Measurements from ENCODE around the gene ZRSR2.
"Not testable (repeated sequence)": the region's sequence is repeated elsewhere in the genome, so short reads cannot be mapped to it uniquely, and the experiment has no call there.

Gene ZRSR2

GRCh38 chrX:15797707-15798106 lies 7.4 kb downstream of the ZRSR2 start:
- no peak for DNase-seq (ENCODE audit: low read depth in 2 of 3, low spot score in 1 of 3)

DNA sequence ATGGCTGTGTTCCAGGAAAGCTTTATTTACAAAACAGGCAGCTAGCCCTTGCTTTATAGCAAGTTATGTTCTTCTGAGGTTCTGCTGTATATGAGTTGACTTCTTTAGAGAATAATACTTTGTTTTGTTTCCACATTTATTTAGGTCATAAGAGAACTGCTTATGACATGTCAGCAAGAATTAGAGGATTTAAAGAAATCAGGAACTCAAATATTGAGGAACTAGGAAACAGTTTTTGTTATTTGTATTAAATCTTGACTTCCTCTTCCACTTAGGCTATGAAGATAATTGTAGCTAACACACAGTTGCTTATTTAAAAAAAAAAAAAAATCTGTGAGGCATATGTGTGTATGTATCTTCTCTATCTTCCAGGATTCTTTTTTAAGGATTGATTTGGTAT lies 14.3 kb downstream of the ZRSR2 start:
- no peak for DNase-seq (ENCODE audit: low read depth in 2 of 3, low spot score in 1 of 3)

DNA sequence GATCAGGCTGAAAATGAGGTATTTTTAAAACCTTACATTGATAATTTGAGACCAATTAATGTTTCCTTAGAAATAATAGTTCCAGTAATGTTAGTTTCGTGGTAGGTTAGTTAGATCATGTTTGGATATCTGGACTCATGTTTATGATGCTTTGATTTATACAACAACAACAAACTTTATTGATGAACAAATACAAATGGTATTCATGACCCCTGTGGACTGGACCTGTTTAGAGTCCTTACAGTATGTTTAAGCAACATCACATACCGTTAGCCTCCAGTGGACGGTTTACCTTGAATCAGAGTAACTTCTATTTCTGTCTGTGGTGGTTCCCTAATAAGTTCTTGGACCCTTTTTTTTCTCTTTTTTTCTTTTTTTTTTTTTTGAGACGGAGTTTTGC lies 18.0 kb downstream of the ZRSR2 start:
- DNase-seq (ENCODE audit: low read depth in 2 of 3, low spot score in 1 of 3), result no peak

GRCh38 chrX:15812192-15812938 lies 22.1 kb downstream of the ZRSR2 start:
- no peak for DNase-seq (ENCODE audit: low read depth in 2 of 3, low spot score in 1 of 3)

DNA sequence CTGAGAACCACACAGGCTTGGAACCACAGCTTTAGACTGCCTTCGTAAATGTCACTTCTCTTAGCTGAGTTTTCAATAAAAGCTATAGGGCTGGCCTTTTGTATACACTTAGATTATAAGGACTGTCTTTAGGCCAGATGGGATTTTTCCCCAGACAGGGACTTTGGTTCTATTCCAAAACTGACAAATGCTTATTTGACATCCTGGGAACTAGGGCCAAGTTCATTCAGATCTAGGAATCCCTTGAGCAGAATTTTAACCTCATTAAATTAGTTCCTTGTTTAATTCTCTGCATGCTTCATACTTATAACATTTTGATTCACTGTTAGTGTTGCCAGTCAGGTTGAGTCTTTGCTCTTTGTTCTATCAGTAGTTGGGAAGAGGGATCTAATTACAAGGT lies 23.1 kb downstream of the ZRSR2 start:
- no peak for DNase-seq (ENCODE audit: low read depth in 2 of 3, low spot score in 1 of 3)

GRCh38 chrX:15814771-15815365 lies 24.6 kb downstream of the ZRSR2 start:
- no peak for DNase-seq (ENCODE audit: low read depth in 2 of 3, low spot score in 1 of 3)

GRCh38 chrX:15815779-15816437 lies 25.6 kb downstream of the ZRSR2 start:
- peak in 2 of 3 donors; percentile 1 to 9 for DNase-seq (ENCODE audit: low read depth in 2 of 3, low spot score in 1 of 3)

DNA sequence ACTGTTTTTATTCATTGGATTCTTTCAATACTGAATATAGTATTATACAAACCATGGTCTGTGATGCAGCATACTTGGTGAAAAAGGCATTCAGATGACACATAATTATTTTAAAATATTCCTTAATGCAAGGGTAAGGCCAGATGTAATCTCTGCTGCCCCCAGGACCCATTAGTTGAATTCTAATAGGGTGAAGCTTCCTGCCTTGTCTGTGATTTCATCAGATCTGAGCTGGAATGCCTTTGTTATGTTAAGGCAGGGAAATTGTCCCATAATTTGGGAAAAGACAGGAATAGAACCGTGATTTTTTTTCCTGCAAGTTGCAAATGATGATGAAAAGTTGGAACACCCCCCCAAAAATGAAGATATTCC lies 26.1 kb downstream of the ZRSR2 start:
- no peak for DNase-seq (ENCODE audit: low read depth in 2 of 3, low spot score in 1 of 3)

GRCh38 chrX:15816886-15817285 lies 26.6 kb downstream of the ZRSR2 start:
- DNase-seq (ENCODE audit: low read depth in 2 of 3, low spot score in 1 of 3), result peak; percentile 5 to 44 (median 10)

DNA sequence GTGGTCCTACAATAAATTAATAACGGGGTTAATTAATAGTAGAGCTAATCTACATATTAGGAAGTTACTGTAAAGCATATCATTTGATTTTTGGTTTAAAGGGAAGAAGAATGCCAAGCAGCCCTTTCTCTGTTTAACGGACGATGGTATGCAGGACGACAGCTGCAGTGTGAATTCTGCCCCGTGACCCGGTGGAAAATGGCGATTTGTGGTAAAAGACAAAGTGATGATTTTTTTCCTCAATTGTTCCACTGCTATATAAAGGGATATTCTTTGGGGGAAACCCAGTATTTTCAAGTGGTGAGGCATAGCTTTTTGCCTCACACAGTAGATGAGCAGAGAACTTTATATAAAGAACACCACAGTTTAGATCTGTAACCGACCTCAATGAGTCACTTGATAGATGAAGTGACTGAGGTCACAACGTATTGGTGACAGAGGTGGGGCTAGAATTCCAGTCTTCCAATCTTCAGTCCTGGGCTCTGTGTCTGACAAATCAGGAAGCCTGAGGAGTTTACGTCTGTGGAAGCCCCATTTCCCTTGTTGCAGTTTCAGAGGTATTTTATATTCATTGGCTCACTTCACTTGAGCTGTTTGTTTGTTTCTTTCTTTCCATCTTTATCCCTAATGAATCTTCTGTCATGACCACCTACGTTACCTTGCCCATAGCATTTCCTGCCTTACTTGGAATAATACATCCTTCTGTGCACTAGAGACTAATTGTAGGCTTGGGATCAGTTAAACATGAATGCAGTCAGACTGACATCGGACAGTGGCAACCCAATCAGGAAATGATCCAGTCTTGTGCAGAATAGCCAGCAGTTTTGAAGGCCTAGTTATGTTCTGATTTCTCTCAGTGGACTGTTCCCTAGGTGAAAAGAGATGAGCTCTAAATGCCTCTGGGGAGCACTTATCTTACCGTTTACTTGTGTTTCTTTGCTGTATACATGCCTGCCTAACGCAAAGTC lies 30.1 kb downstream of the ZRSR2 start:
- DNase-seq (ENCODE audit: low read depth in 2 of 3, low spot score in 1 of 3), result no peak

DNA sequence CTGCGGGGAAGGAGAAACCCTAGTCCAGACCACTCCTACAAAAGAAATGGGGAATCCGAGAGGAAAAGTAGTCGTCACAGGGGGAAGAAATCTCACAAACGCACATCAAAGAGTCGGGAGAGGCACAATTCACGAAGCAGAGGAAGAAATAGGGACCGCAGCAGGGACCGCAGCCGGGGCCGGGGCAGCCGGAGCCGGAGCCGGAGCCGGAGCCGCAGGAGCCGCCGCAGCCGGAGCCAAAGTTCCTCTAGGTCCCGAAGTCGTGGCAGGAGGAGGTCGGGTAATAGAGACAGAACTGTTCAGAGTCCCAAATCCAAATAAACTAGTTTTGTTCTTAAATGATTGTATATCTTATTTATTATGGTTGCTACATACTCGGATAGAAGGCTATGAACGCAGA lies 32.6 kb downstream of the ZRSR2 start:
- DNase-seq (ENCODE audit: low read depth in 2 of 3, low spot score in 1 of 3), result no peak

DNA sequence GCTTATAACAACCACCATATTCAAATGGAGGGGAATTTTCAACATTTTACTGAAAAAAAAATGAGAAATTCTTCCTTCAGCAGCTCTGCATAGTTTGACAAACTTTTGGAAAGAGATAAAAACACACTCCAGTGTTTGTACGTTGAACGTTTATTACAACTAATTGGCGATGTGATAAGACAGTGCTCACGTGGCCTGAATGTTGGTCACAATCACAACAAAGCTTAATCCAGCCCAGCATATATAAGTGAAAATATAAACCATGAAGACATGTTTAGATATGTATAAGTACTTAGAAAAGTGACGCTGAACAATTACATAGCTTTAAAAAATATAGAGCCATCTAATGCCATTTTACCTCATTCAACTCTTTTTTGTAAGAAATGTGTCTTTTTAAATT lies 35.7 kb downstream of the ZRSR2 start:
- no peak for DNase-seq (ENCODE audit: low read depth in 2 of 3, low spot score in 1 of 3)

- DNase-seq (ENCODE audit: low read depth in 2 of 3, low spot score in 1 of 3), result no peak
These were observed 38.9 kb downstream of the ZRSR2 start for GRCh38 chrX:15829217-15829616.

DNA sequence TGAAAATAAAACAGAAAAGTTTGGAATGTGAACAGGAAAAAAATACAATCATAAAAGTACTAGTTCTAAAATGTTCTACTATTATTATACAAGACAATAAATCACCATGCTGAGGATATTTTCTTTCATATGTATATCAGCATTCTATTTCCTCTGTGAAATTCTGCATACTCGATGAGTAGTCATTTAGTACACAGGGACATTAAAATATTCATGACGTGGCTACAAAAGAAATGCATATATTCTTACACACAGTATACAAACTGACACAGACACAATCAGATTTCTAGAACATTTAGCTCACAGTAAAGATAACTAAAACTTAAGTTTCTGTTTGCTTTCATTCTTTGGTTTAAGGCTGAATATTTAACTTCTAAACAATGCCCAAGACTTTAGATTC lies 41.1 kb downstream of the ZRSR2 start:
- DNase-seq (ENCODE audit: low read depth in 2 of 3, low spot score in 1 of 3), result not testable (repeated sequence)

- no peak for DNase-seq (ENCODE audit: low read depth in 2 of 3, low spot score in 1 of 3)
These were observed 43.8 kb downstream of the ZRSR2 start for GRCh38 chrX:15834053-15834452.

GRCh38 chrX:15834827-15835595 lies 44.7 kb downstream of the ZRSR2 start:
- DNase-seq (ENCODE audit: low read depth in 2 of 3, low spot score in 1 of 3), result no peak

GRCh38 chrX:15838017-15838416 lies 47.7 kb downstream of the ZRSR2 start:
- DNase-seq (ENCODE audit: low read depth in 2 of 3, low spot score in 1 of 3), result peak in 1 of 3 donors; percentile 3

GRCh38 chrX:15841853-15842516 lies 51.7 kb downstream of the ZRSR2 start:
- no peak for DNase-seq (ENCODE audit: low read depth in 2 of 3, low spot score in 1 of 3)

GRCh38 chrX:15843960-15844359 lies 53.7 kb downstream of the ZRSR2 start:
- DNase-seq (ENCODE audit: low read depth in 2 of 3, low spot score in 1 of 3), result no peak

DNA sequence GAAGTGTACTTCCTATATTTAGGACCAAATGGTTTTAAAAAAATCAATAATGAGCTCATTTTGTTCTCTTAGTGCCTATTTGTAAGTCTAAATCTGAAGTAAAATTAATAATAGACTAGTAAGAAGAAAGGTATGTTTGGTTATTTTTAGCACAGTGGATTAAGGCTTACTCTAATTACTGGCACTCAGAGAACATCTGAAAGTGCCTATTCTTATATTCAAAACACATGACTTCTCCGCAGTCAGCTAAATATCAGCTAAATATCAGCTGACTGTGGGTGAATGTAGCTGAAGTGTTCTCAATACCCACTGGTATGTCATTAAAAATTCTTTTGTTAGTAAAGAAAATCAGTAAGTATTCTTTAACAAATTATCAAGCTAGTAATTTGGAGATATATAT lies 58.3 kb downstream of the ZRSR2 start:
- DNase-seq (ENCODE audit: low read depth in 2 of 3, low spot score in 1 of 3), result no peak

All from stimulated activated CD4-positive, alpha-beta T cell treated with anti-CD3 and anti-CD28 coated beads, Interleukin-12 subunit alpha, Interleukin-12 subunit beta, amount 100 ng/mL, for 48 hours (primary cell).